ENCODE measurements around the gene GSE1.

GSE1 gene

GRCh38 chr16:85682516-85682915 is 69.4 kb downstream of the GSE1 start:
- no peak for DNase-seq (ENCODE audit: low read depth)
- TF ChIP-seq CTCF (conservative IDR thresholded peaks at IDR 0.05; ENCODE audit: low read depth, low read length), result no peak
- H3K4me3 ChIP-seq (ENCODE audit: low read depth, low read length), result no peak overlapping the region

GRCh38 chr16:85683363-85683762 is 70.2 kb downstream of the GSE1 start:
- no peak overlapping the region for H3K4me3 ChIP-seq (ENCODE audit: low read depth, low read length)
- TF ChIP-seq CTCF (conservative IDR thresholded peaks at IDR 0.05; ENCODE audit: low read depth, low read length), result no peak
- no peak for DNase-seq (ENCODE audit: low read depth)

DNA sequence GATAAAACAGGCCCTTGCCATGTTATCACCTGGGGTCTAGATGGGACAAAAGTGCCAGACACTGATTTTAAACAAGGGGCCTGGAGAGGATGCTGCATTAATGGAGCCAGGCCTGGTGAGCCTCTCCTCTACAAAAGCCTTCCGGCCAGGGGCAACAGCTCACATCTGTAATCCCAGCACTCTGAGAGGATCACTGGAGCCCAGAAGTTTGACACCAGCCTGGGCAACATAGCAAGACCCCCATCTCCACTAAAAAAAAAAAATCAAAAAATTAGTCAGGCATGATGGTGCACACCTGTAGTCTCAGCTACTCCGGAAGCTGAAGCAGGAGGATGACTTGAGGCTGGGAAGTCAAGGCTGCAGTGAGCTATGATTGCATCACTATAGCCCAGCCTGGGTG is 72.1 kb downstream of the GSE1 start:
- DNase-seq (ENCODE audit: low read depth), result no peak
- H3K4me3 ChIP-seq (ENCODE audit: low read depth, low read length), result no peak overlapping the region
- TF ChIP-seq CTCF (conservative IDR thresholded peaks at IDR 0.05; ENCODE audit: low read depth, low read length), result no peak

- no peak for TF ChIP-seq CTCF (conservative IDR thresholded peaks at IDR 0.05; ENCODE audit: low read depth, low read length)
- no peak for DNase-seq (ENCODE audit: low read depth)
- no peak overlapping the region for H3K4me3 ChIP-seq (ENCODE audit: low read depth, low read length)
These were observed 73.9 kb downstream of the GSE1 start for GRCh38 chr16:85686912-85687591.

GRCh38 chr16:85687651-85688471 is 74.7 kb downstream of the GSE1 start:
- H3K4me3 ChIP-seq (ENCODE audit: low read depth, low read length), result no peak overlapping the region
- no peak for TF ChIP-seq CTCF (conservative IDR thresholded peaks at IDR 0.05; ENCODE audit: low read depth, low read length)
- no peak for DNase-seq (ENCODE audit: low read depth)

GRCh38 chr16:85688586-85689284 is 75.6 kb downstream of the GSE1 start, which contains the start of gene GINS2:
GINS2 (minus strand) TSS chr16:85688954; CDS start chr16:85688898, 56 bp downstream.
- DNase-seq (ENCODE audit: low read depth), result peak; percentile 90
- H3K4me3 ChIP-seq (ENCODE audit: low read depth, low read length), result peak within 1 kb of the TSS; percentile 63
- no peak for TF ChIP-seq CTCF (conservative IDR thresholded peaks at IDR 0.05; ENCODE audit: low read depth, low read length)
